A673 (cell line): ENCODE results near the gene GLOD4. TPM values are rescaled to one million over a fixed set of nuclear protein-coding genes. Genes with fewer than 3 reads are reported as not detected.
"Not testable (repeated sequence)": the region's sequence is repeated elsewhere in the genome, so short reads cannot be mapped to it uniquely, and the experiment has no call there.

ENCODE experiments used
- Bru-seq: library from RNA; stranded (reverse); fragments of 400-500 nt; gene quantifications from one replicate; lab custom pipeline; 2021; lab: Mats Ljungman, UMichigan
- BruChase-seq, 2 experiments: library from RNA; stranded (reverse); fragments of 400-500 nt; gene quantifications; one replicate each; lab custom pipeline; 2021; lab: Mats Ljungman, UMichigan
- BruUV-seq: library from RNA; stranded (reverse); fragments of 400-500 nt; replicated peaks from 2 replicates; lab custom pipeline; 2021; lab: Mats Ljungman, UMichigan
- CTCF ChIA-PET: fragments of 300-600 bp; sonication (Branson Sonifier 250); formaldehyde crosslinking; loops from one replicate; lab custom pipeline; 2022; ENCODE audit warnings: antibody characterized with exemption; lab: Charles Lee
- POLR2A ChIA-PET: fragments of 300-600 bp; sonication (Branson Sonifier 250); formaldehyde crosslinking; loops from one replicate; lab custom pipeline; 2022; ENCODE audit warnings: antibody characterized with exemption; ENCODE audit not compliant: low non-redundant PET; lab: Charles Lee
- DNase-seq: peaks from one replicate; pipeline ENCODE4 v3.0.0-alpha.2; 2015; ENCODE audit warnings: low spot score
- H3K27ac ChIP-seq: fragments of 200-600 bp; sonication (generic); 2 replicates; pipeline ENCODE4 v1.5.1; 2016; ENCODE audit warnings: mixed run types, low read depth, mild to moderate bottlenecking, mixed read lengths, antibody characterized with exemption, low read length; ENCODE audit not compliant: poor library complexity, severe bottlenecking
- H3K27me3 ChIP-seq: fragments of 200-600 bp; sonication (generic); replicated peaks from 2 replicates; pipeline ENCODE4 v1.6.1; 2017; ENCODE audit warnings: mixed run types, low read depth, mild to moderate bottlenecking, mixed read lengths, antibody characterized with exemption, low read length; ENCODE audit not compliant: insufficient read depth, poor library complexity
- H3K36me3 ChIP-seq: fragments of 200-600 bp; sonication (generic); 2 replicates; pipeline ENCODE4 v1.6.1; 2016; ENCODE audit warnings: mixed run types, mild to moderate bottlenecking, mixed read lengths, antibody characterized with exemption, low read length; ENCODE audit not compliant: insufficient read depth, poor library complexity, severe bottlenecking
- H3K4me1 ChIP-seq: fragments of 200-600 bp; sonication (generic); 2 replicates; pipeline ENCODE4 v1.6.1; 2017; ENCODE audit warnings: mixed run types, mild to moderate bottlenecking, mixed read lengths, antibody characterized with exemption, low read length; ENCODE audit not compliant: insufficient read depth, poor library complexity, severe bottlenecking
- H3K4me3 ChIP-seq: fragments of 200-600 bp; sonication (generic); 2 replicates; pipeline ENCODE4 v1.5.1; 2016; ENCODE audit warnings: low read depth, mixed run types, mild to moderate bottlenecking, mixed read lengths, low read length; ENCODE audit not compliant: poor library complexity, severe bottlenecking
- H3K9me3 ChIP-seq: fragments of 200-600 bp; sonication (generic); 2 replicates; pipeline ENCODE4 v1.6.1; 2016; ENCODE audit warnings: mixed run types, low read depth, mild to moderate bottlenecking, mixed read lengths, antibody characterized with exemption, low read length; ENCODE audit not compliant: poor library complexity, severe bottlenecking
- CTCF ChIP-seq: fragments of 300-800, 200-600 bp; sonication (generic); conservative IDR thresholded peaks from 2 replicates; pipeline ENCODE4 v1.5.1; 2017; ENCODE audit warnings: low read depth, mild to moderate bottlenecking, antibody characterized with exemption, low read length, moderate library complexity, mixed read lengths
- EZH2 ChIP-seq: fragments of 200-600 bp; sonication (generic); IDR thresholded peaks from 2 replicates; pipeline ENCODE4 v1.6.1; 2017; ENCODE audit warnings: borderline replicate concordance, low read depth, mild to moderate bottlenecking, mixed read lengths, antibody characterized with exemption, low read length; ENCODE audit not compliant: poor library complexity, severe bottlenecking
- intact Hi-C: fragments of 100-400 bp; cut with micrococcal nuclease; formaldehyde crosslinking; loops from one replicate; pipeline ENCODE4 v1.10.0; 2022; ENCODE audit not compliant: unreplicated experiment
- long read RNA-seq: library from polyadenylated mRNA; stranded (forward); transcript quantifications from one replicate; pipeline ENCODE4 v2.0.0, GENCODE V29; 2022
- total RNA-seq: library from RNA; stranded (reverse); gene quantifications from 2 replicates; pipeline ENCODE4 v1.2.3, GENCODE V29; 2021

The GLOD4 gene
- total RNA-seq (110 and 122 TPM in 2 replicates), Bru-seq, nascent RNA (percentile 86 among the genes with signal in this experiment), BruChase-seq, experiment 1, labeled RNA remaining after a 2-hour chase (percentile 89 among the genes with signal in this experiment), BruChase-seq, experiment 2, labeled RNA remaining after a 6-hour chase (percentile 91 among the genes with signal in this experiment)
- long read RNA-seq, transcript GLOD4-202 (9 exons, 2,059 nt): major isoform, 252 of 298 reads
- long read RNA-seq, partial matches to known transcripts: 3 of 298 reads
- long read RNA-seq, other reads (novel, unspliced or antisense): 36 of 298 reads

- Histone ChIP-seq H3K36me3 (peaks cover 22% of the 10 kb centered on the region), H3K4me1 (peaks cover 14% of the 10 kb centered on the region), H3K27me3 (no peaks in the 10 kb centered on the region), H3K27ac (peak within 1 kb of the TSS; percentile 85), H3K9me3 (no peaks in the 10 kb centered on the region), H3K4me3 (peak within 1 kb of the TSS; percentile 89)
- DNase-seq: peak; percentile 95
- TF ChIP-seq CTCF (no peak), EZH2 (no peak)
- ChIA-PET POLR2A (no interaction called here), CTCF (no interaction called here)
- TSS peak; percentile 68 for BruUV-seq
- intact Hi-C loops: no loop called here
These were observed at the start of gene GLOD4, which contains the start of gene MRM3 for GRCh38 chr17:781805-782731. Gene GLOD4 (minus strand): TSS chr17:782280. CDS start chr17:782255, 25 bp downstream. Gene MRM3 (plus strand): TSS chr17:782353. CDS start chr17:782379, 26 bp downstream.

- ChIA-PET POLR2A (no interaction called here), CTCF (no interaction called here)
- no peak for DNase-seq
- H3K4me1 ChIP-seq: no peaks in the 10 kb centered on the region
- no peak overlapping the region for H3K4me3 ChIP-seq
- BruUV-seq: no TSS peak
- no peaks in the 10 kb centered on the region for H3K36me3 ChIP-seq
- H3K27ac ChIP-seq: no peak overlapping the region
- TF ChIP-seq EZH2 (no peak), CTCF (no peak)
- intact Hi-C loops: no loop called here
- no peaks in the 10 kb centered on the region for H3K9me3 ChIP-seq
- H3K27me3 ChIP-seq: no peaks in the 10 kb centered on the region
These were observed 48.9 kb upstream of the GLOD4 start for GRCh38 chr17:830950-831349.

GRCh38 chr17:830381-830780 is 48.3 kb upstream of the GLOD4 start:
- Histone ChIP-seq H3K4me1 (no peaks in the 10 kb centered on the region), H3K4me3 (no peak overlapping the region), H3K36me3 (no peaks in the 10 kb centered on the region), H3K27ac (no peak overlapping the region), H3K27me3 (no peaks in the 10 kb centered on the region), H3K9me3 (no peaks in the 10 kb centered on the region)
- TF ChIP-seq CTCF (no peak), EZH2 (no peak)
- POLR2A ChIA-PET: no interaction called here
- intact Hi-C loops: no loop called here
- DNase-seq: no peak
- BruUV-seq: no TSS peak
- CTCF ChIA-PET: no interaction called here

- CTCF ChIA-PET, H3K27ac ChIP-seq, H3K27me3 ChIP-seq, intact Hi-C loops, DNase-seq, H3K36me3 ChIP-seq, BruUV-seq, H3K9me3 ChIP-seq, H3K4me3 ChIP-seq, H3K4me1 ChIP-seq, POLR2A ChIA-PET: not testable (repeated sequence)
These were observed 47.5 kb upstream of the GLOD4 start for GRCh38 chr17:829614-830013.
